Psoas muscle (tissue), 8 donors: Measurements from ENCODE around the gene MOCOS. TPM values are rescaled to one million over a fixed set of nuclear protein-coding genes. Genes with fewer than 3 reads are reported as not detected.

ENCODE experiments used
- ATAC-seq, 4 donors: fragments of 200-7000 bp; cut with Tn5 transposase; one replicate each; pipeline ENCODE4 v1.9.1; 2020; ENCODE audit warnings: moderate library complexity in 3 of 4, mild to moderate bottlenecking in 2 of 4
- DNase-seq, 2 donors: peaks; one replicate each; pipeline ENCODE4 v3.0.0-alpha.2; 2020
- H3K27ac ChIP-seq: fragments of 200-600 bp; one replicate; pipeline ENCODE4 v1.8.0; 2022
- H3K27me3 ChIP-seq, 3 donors: fragments of 200-600 bp in 1 of 3; one replicate each; pipeline versions ENCODE4 v1.6.1 to v1.8.0; 2013 to 2022; ENCODE audit warnings: low read length in 2 of 3, mild to moderate bottlenecking in 2 of 3, moderate library complexity in 1 of 3; ENCODE audit not compliant: insufficient read depth in 3 of 3
- H3K36me3 ChIP-seq, 2 donors: fragments of 200-600 bp in 1 of 2; one replicate each; pipeline versions ENCODE4 v1.6.1 to v1.8.0; 2013 to 2022; ENCODE audit warnings: low read depth in 1 of 2, mild to moderate bottlenecking in 1 of 2, moderate library complexity in 1 of 2; ENCODE audit not compliant: insufficient read depth in 1 of 2
- H3K4me1 ChIP-seq: fragments of 200-600 bp; one replicate; pipeline ENCODE4 v1.8.0; 2022
- H3K4me3 ChIP-seq: fragments of 200-600 bp; one replicate; pipeline ENCODE4 v1.8.0; 2022; ENCODE audit warnings: mild to moderate bottlenecking
- H3K9me3 ChIP-seq: fragments of 200-600 bp; one replicate; pipeline ENCODE4 v1.8.0; 2022
- CTCF ChIP-seq: fragments of 200-600 bp; IDR thresholded peaks from one replicate; pipeline ENCODE4 v1.8.0; 2022; ENCODE audit warnings: antibody characterized with exemption
- WGBS, 3 donors: extraction: QIAGEN DNeasy Blood & Tissue Kit; methylation state at CpG; one replicate each; pipeline versions ENCODE4 v1.1.6 to v1.1.7; 2013; 5-methylcytosine and 5-hydroxymethylcytosine counted together
- intact Hi-C, 2 donors: fragments of 100-400 bp; cut with DNase I; formaldehyde crosslinking; loops; one replicate each; pipeline versions ENCODE4 v1.11.0 to v1.14.2; 2022
- polyA plus RNA-seq, 3 donors: library from polyadenylated mRNA; stranded (reverse); fragments of 200-250 nt; gene quantifications; one replicate each; pipeline ENCODE4 v1.2.3, GENCODE V29; 2013
- total RNA-seq, 4 donors: library from RNA; stranded (reverse); fragmentation: NEBNext Ultra II Directional in 2 of 4; extraction: Animal tissue kit (Norgen Biotek cat#: 25700) in 2 of 4; gene quantifications; one replicate each; pipeline versions ENCODE4 v1.2.1 to v1.2.4, GENCODE V29; 2021 to 2023
- donor health status: healthy with polysubstance abuse.
- donor health status: DM: no; HTN: no; CAD: no; lungs with moderate emphysema.
- donor health status: Bipolar disorder and iron deficiency.
- donor health status: healthy.
- donor health status: DM: yes; HTN: yes; CAD: no.
- donor health status: DM: no; HTN: no; CAD: no.
- donor health status: DM: no; HTN: no; CAD: no.
- donor health status: DM: yes; HTN: yes; CAD: no.

MOCOS gene
- total and polyA plus RNA-seq, 7 donors = 0.30 to 4.8 (median 0.94) TPM

- H3K4me1 ChIP-seq = no peaks in the 10 kb centered on the region
- DNase-seq (no peak), ATAC-seq (no peak)
- no peaks in the 10 kb centered on the region for H3K36me3 ChIP-seq
- intact Hi-C loops = no loop called here
- H3K9me3 ChIP-seq = peaks cover 5% of the 10 kb centered on the region
- H3K27ac ChIP-seq = no peak overlapping the region
- no peaks in the 10 kb centered on the region for H3K27me3 ChIP-seq
- WGBS, 3 donors = 87 to 91% (median 89%) methylated on average over 2 of the region's 2 CpGs
- H3K4me3 ChIP-seq = no peak overlapping the region
- TF ChIP-seq CTCF = no peak
Observed at GRCh38 chr18:36287653-36288052, 100.4 kb downstream of the MOCOS start.

GRCh38 chr18:36288689-36289088 is 101.4 kb downstream of the MOCOS start:
- intact Hi-C loops = no loop called here
- Histone ChIP-seq H3K27ac (no peak overlapping the region), H3K27me3 (no peaks in the 10 kb centered on the region), H3K4me3 (no peak overlapping the region), H3K4me1 (no peaks in the 10 kb centered on the region), H3K36me3 (no peaks in the 10 kb centered on the region), H3K9me3 (peaks cover 5% of the 10 kb centered on the region)
- DNase-seq = no peak
- no peak for TF ChIP-seq CTCF
- ATAC-seq = no peak

GRCh38 chr18:36294031-36294430 is 106.7 kb downstream of the MOCOS start:
- no peaks in the 10 kb centered on the region for H3K9me3 ChIP-seq
- H3K27me3 ChIP-seq = peaks cover 0 to 9% (median 0%) of the 10 kb centered on the region in 3 donors
- H3K36me3 ChIP-seq = no peaks in the 10 kb centered on the region
- WGBS, 3 donors = 78 to 87% (median 86%) methylated on average over 1 of the region's 1 CpG
- ATAC-seq = no peak
- no peak for DNase-seq
- intact Hi-C loops = no loop called here
- no peak overlapping the region for H3K4me3 ChIP-seq
- H3K4me1 ChIP-seq = peaks cover 3% of the 10 kb centered on the region
- no peak for TF ChIP-seq CTCF
- no peak overlapping the region for H3K27ac ChIP-seq

GRCh38 chr18:36295214-36295613 is 107.9 kb downstream of the MOCOS start:
- intact Hi-C loops = loop anchor here in 1 of 2 donors (5.0 kb wide), 1 partner anchor 277 kb away; no protein-coding TSS in a partner anchor

More at GRCh38 chr18:36295214-36295613, 107.9 kb downstream of the MOCOS start:
- Histone ChIP-seq H3K4me1 (peaks cover 3% of the 10 kb centered on the region), H3K27me3 (peaks cover 0 to 9% (median 0%) of the 10 kb centered on the region in 3 donors), H3K9me3 (no peaks in the 10 kb centered on the region), H3K4me3 (no peak overlapping the region), H3K27ac (no peak overlapping the region), H3K36me3 (no peaks in the 10 kb centered on the region)
- DNase-seq (no peak), ATAC-seq (no peak)
- no peak for TF ChIP-seq CTCF
- WGBS, 3 donors = 86 to 97% (median 92%) methylated on average over 1 of the region's 1 CpG
